ENCODE measurements around the gene CAMK1D.

CAMK1D gene

GRCh38 chr10:12710594-12711349, 361.4 kb downstream of the CAMK1D start (continued):
- TF ChIP-seq ZNF518A (tag by site-specific recombination; conservative IDR thresholded peaks at IDR 0.05; ENCODE audit: low read depth) = peak; percentile 30; the same call in 1 of the 2 replicates
- no peak for TF ChIP-seq ZNF391 (tag by site-specific recombination; IDR thresholded peaks at IDR 0.05; ENCODE audit: borderline replicate concordance, low read depth)
- TF ChIP-seq ZNF660 (tag by site-specific recombination; IDR thresholded peaks at IDR 0.05) = peak; percentile 71; the same call in 1 of the 2 replicates
- no peak for TF ChIP-seq ZNF350 (tag by site-specific recombination; IDR thresholded peaks at IDR 0.05)
- TF ChIP-seq ZNF223 (tag by site-specific recombination; IDR thresholded peaks at IDR 0.05) = no peak
- TF ChIP-seq ZNF654 (tag by site-specific recombination; IDR thresholded peaks at IDR 0.05; ENCODE audit: low read depth) = peak; percentile 92
- peak; percentile 84 for TF ChIP-seq SCRT2 (tag by site-specific recombination; IDR thresholded peaks at IDR 0.05)
- peak; percentile 67 for TF ChIP-seq ZEB2 (tag by site-specific recombination; IDR thresholded peaks at IDR 0.05)
- TF ChIP-seq KLF1 (tag by site-specific recombination; IDR thresholded peaks at IDR 0.05) = no peak
- no peak for TF ChIP-seq ZSCAN5A (tag by site-specific recombination; IDR thresholded peaks at IDR 0.05)
- peak; percentile 25 for TF ChIP-seq ZNF335 (tag by site-specific recombination; conservative IDR thresholded peaks at IDR 0.05)
- 0 out of 2 replicates have a peak, but pooled peaks have one; percentile 11 for TF ChIP-seq ZNF558 (tag by site-specific recombination; IDR thresholded peaks at IDR 0.05)
- TF ChIP-seq ZBTB17 (tag by site-specific recombination; IDR thresholded peaks at IDR 0.05) = peak; percentile 83
- peak; percentile 64 for TF ChIP-seq ZFHX2 (tag by site-specific recombination; conservative IDR thresholded peaks at IDR 0.05)
- TF ChIP-seq ATF2 (tag by site-specific recombination; IDR thresholded peaks at IDR 0.05; ENCODE audit: low read depth) = peak; percentile 29; the same call in 1 of the 2 replicates
- peak; percentile 44; the same call in 1 of the 2 replicates for TF ChIP-seq ZNF366 (tag by site-specific recombination; conservative IDR thresholded peaks at IDR 0.05)
- no peak for TF ChIP-seq ZSCAN16 (tag by site-specific recombination; IDR thresholded peaks at IDR 0.05)
- TF ChIP-seq ZNF692 (tag by site-specific recombination; IDR thresholded peaks at IDR 0.05) = peak; percentile 34; the same call in 1 of the 2 replicates
- no peak for TF ChIP-seq ZSCAN4 (tag by site-specific recombination; IDR thresholded peaks at IDR 0.05)
- TF ChIP-seq CTCF (tag by site-specific recombination; IDR thresholded peaks at IDR 0.05) = peak; percentile 72

Data from HEK293 (cell line).